ENCODE results near the gene CPNE7.
"Not testable (repeated sequence)": the region's sequence is repeated elsewhere in the genome, so short reads cannot be mapped to it uniquely, and the experiment has no call there.

CPNE7 gene

GRCh38 chr16:89565506-89566372 is 9.8 kb upstream of the CPNE7 start:
- H3K4me3 Mint-ChIP-seq, result peak overlapping the region; percentile 35 to 53 (median 37)
- peak; percentile 42 to 64 (median 53) for TF ChIP-seq CTCF (IDR thresholded peaks at IDR 0.05; ENCODE audit: unreplicated experiment in 3 of 3)
- peak overlapping the region in 1 of 3 experiments; percentile 85 for H3K27ac Mint-ChIP-seq
- H3K27me3 Mint-ChIP-seq (ENCODE audit: low read depth), result peaks cover 4% of the 10 kb centered on the region
- H3K9me3 Mint-ChIP-seq, result no peaks in the 10 kb centered on the region
- H3K36me3 Mint-ChIP-seq (ENCODE audit: low read depth), result peaks cover 32% of the 10 kb centered on the region
- H3K4me1 Mint-ChIP-seq, result peaks cover 37% of the 10 kb centered on the region

- TF ChIP-seq CTCF (IDR thresholded peaks at IDR 0.05; ENCODE audit: unreplicated experiment in 3 of 3), result no peak
- H3K9me3 Mint-ChIP-seq, result no peaks in the 10 kb centered on the region
- H3K4me3 Mint-ChIP-seq, result no peak overlapping the region
- peaks cover 24% of the 10 kb centered on the region for H3K4me1 Mint-ChIP-seq
- H3K27me3 Mint-ChIP-seq (ENCODE audit: low read depth), result peaks cover 15% of the 10 kb centered on the region
- H3K36me3 Mint-ChIP-seq (ENCODE audit: low read depth), result peaks cover 16% of the 10 kb centered on the region
- H3K27ac Mint-ChIP-seq, result no peak overlapping the region
These were observed 7.6 kb upstream of the CPNE7 start for GRCh38 chr16:89567656-89568594.

GRCh38 chr16:89569506-89570341 is 5.8 kb upstream of the CPNE7 start:
- Mint-ChIP-seq H3K9me3 (no peaks in the 10 kb centered on the region), H3K27me3 (ENCODE audit: low read depth) (peaks cover 28% of the 10 kb centered on the region), H3K4me3 (no peak overlapping the region), H3K27ac (no peak overlapping the region), H3K36me3 (ENCODE audit: low read depth) (peaks cover 4% of the 10 kb centered on the region), H3K4me1 (peaks cover 18% of the 10 kb centered on the region)
- TF ChIP-seq CTCF (IDR thresholded peaks at IDR 0.05; ENCODE audit: unreplicated experiment in 3 of 3), result no peak

- Mint-ChIP-seq H3K9me3 (no peaks in the 10 kb centered on the region), H3K4me1 (peaks cover 11% of the 10 kb centered on the region), H3K4me3 (no peak overlapping the region), H3K27me3 (ENCODE audit: low read depth) (peaks cover 32% of the 10 kb centered on the region), H3K36me3 (ENCODE audit: low read depth) (no peaks in the 10 kb centered on the region), H3K27ac (no peak overlapping the region)
- no peak for TF ChIP-seq CTCF (IDR thresholded peaks at IDR 0.05; ENCODE audit: unreplicated experiment in 3 of 3)
These were observed 5.1 kb upstream of the CPNE7 start for GRCh38 chr16:89570342-89570923.

- peaks cover 32% of the 10 kb centered on the region for H3K27me3 Mint-ChIP-seq (ENCODE audit: low read depth)
- H3K36me3 Mint-ChIP-seq (ENCODE audit: low read depth); H3K9me3 Mint-ChIP-seq; H3K27ac Mint-ChIP-seq; H3K4me1 Mint-ChIP-seq; H3K4me3 Mint-ChIP-seq: not testable (repeated sequence)
These were observed 4.5 kb upstream of the CPNE7 start for GRCh38 chr16:89570983-89571598.

All from nephron (organoid).